ENCODE data around the gene PAIP2.

Gene PAIP2

GRCh38 chr5:139414581-139415130, 73.0 kb downstream of the PAIP2 start:
- DNase-seq = no peak

GRCh38 chr5:139415221-139415861, 73.7 kb downstream of the PAIP2 start:
- DNase-seq = no peak

GRCh38 chr5:139415869-139416268, 74.2 kb downstream of the PAIP2 start:
- DNase-seq = no peak

GRCh38 chr5:139416651-139417050, 75.0 kb downstream of the PAIP2 start:
- no peak for DNase-seq

GRCh38 chr5:139417214-139417613, 75.6 kb downstream of the PAIP2 start:
- no peak for DNase-seq

- DNase-seq = no peak
Observed at GRCh38 chr5:139418793-139419192, 77.1 kb downstream of the PAIP2 start.

Measured in NCI-H2029 (cell line).